GM04504 (cell line): ENCODE results near the gene EVX2.

Experiments
- DNase-seq: peaks from one replicate; pipeline ENCODE4 v3.0.0-alpha.2; 2012; ENCODE audit warnings: low read depth

EVX2 gene

DNA sequence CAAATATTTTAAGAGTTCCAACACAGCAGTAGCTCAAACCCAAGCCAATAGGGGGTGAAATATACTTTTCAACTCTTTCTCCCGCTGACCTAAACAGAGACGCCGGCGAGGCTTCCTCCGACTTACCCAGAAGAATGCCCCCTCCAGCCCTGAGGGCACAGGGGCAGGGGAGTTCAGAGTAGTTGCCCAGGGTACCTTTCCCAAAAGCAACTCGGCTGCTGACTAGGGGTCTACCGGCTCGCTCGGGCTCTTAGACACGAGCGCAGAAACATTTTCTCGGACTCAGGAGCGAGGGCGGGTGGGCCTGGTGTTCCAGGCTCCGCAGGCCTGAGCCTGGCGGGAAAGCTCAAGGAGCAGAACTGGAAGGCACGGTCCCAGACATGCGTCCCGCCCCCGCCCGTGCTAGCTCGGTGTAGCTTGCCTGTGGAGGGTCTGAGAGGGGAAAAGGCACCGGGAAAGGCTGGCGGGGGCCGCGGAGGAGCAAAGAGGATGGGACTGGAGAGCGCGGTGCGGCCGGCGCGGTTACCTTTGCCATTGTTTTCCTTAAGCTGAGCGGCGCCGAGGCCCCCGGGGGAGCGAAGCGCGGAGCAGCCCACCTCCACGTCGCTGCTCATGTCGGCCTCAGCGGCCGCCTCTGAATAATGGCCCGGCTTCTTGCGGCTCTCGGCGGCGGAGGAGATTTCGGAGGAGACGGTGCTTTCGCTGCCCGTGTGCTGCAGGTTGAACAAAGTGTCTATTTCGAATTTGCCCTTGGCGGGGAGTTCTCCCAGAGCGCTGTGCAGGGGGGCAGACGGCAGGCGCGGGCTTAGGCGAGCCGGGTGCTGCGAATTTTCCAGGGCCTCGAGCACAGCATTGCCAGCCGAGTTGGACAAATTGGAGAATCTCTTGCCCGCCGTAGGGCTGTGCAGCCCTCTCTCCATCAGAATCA, 674 bp downstream of the EVX2 start:
- DNase-seq: no peak

GRCh38 chr2:176082525-176082823, 1.3 kb downstream of the EVX2 start:
- no peak for DNase-seq

GRCh38 chr2:176081837-176082524, 1.8 kb downstream of the EVX2 start:
- DNase-seq: no peak

DNA sequence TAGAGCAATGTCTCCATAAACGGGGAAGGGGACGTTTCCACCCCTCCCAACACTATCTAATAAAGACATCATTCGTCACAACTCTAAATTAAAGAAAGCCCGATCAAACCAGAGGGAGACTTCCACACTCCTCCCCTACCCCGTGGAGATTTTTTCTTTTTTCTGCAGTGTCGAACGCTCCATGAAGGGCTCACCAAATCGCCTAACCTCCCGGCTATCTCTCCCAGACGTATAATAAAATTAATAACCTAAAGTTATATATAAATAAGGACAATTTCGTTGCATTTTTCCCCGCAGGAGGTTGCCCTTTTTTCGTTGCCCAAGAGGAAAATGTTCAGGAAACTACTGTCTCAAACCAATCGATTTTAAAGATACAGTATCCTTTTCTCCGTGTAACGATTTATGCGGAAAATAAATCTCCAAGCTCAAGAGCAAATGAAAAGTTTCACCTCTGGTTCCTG, 2.4 kb downstream of the EVX2 start:
- DNase-seq: no peak

- no peak for DNase-seq
Observed at GRCh38 chr2:176080540-176081375, 3.0 kb downstream of the EVX2 start.

DNA sequence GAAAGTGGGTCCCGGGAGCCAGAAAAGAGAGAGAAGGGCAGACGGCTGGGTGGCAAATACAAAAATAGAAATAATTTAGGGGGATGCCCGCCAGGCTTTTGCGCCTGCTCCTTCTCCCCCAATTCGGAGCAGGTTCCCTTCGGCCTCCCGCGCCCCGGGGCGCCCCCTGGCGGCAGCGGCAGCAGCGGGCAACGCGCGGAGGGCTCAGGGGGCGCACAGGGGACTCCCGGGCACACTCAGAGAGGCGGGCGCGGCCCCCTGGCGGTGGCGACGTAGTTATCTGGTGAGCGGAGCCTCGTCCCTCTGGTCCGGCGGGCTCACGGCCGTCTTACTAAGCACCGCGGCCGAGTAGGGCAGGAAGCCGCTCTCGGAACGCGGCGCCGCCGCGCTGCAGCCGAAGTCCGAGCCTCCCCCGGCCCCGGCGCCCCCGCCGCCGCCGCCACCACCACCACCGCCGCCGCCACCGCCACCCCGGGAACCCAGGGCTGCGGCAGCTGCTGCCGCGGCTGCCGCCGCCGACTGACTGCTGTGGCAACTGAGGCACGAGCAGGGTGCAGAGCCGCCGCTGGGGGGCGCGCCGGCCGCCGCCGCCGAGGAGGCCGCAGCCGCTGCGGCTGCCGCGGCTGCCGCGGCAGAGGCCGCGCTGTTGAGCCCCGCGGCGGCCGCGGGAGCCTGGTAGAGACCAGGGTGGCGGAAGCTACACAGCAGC, 3.8 kb downstream of the EVX2 start:
- DNase-seq: no peak

DNA sequence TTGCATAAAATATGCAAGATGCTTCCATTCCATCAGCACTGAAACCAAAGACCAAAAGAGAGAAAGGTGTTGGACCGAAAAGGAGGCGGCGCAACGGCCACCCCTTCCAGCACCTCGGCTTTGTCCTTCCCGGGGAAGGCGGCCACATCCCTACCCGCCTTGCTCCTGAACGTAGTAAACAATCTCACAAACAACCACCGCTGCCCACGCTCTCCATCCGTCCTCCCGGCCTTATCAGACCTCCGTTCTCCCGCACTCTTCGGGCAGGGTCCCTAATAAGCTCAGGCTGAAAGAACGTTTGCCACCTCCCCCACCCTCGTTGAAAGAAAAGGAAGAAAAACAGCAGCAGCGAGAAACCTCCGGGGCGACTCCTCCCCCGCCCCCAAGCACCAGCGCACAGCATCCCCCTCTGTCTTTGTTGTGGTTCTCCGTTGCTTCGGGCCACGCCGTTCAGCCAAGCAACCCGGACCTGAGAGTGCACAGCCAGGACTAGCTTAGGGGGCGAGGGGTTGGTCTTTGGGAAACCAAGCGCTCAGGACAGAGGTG, 4.4 kb downstream of the EVX2 start:
- DNase-seq: no peak

DNA sequence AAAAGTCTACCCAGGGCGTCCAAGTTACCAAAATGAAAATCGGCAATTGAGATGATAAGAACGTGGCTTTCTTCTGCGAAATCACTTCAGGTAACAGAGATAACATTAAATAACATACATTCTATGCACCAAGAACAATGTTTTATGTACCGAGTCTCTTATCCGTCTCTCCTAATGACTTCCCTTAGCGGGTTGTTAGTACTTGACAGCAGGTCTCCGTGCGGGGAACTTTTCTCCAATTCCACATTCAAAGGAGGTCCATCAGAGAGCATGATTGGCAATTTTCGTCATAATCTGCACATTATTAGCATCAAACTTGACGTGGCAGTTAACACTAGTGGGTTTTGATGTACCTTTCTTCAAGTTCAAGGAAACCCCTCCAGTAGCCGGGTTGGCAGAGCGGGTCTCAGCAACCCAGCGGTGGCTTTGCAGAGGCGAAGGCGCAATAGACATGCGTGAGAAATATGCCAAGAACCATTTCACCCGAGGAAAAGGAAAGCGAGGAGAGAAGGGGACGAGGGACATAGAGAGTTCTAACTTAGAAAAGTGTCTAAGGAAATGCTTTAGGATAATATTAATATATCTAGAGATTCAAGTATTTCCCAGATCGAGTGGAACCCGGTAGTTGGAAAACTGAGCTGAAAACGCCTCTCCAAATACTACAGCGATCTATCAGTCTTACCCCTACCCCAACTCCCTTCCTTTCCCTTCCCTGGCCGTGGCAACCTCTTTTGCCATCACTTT, 5.0 kb downstream of the EVX2 start:
- no peak for DNase-seq

DNA sequence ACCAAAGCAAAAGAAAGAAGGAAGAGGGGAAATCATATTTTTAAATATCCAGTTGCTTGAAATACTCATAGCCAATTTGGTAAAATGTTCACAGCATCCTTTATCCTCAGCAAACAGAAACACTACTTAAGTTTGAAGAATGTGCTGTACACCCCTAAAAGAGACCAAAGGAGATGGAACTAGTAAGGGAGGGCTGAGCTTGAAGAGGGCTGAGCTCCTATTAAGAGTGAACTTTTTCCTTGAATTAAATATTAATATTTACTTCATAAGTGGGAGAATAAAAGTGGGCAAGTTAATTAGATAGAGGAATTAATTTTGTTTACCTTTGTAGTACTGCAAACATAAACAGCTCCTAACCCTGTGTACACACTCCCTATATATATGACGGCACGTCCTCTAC, 7.0 kb downstream of the EVX2 start:
- no peak for DNase-seq

GRCh38 chr2:176076063-176076462, 7.7 kb downstream of the EVX2 start:
- DNase-seq: no peak

DNA sequence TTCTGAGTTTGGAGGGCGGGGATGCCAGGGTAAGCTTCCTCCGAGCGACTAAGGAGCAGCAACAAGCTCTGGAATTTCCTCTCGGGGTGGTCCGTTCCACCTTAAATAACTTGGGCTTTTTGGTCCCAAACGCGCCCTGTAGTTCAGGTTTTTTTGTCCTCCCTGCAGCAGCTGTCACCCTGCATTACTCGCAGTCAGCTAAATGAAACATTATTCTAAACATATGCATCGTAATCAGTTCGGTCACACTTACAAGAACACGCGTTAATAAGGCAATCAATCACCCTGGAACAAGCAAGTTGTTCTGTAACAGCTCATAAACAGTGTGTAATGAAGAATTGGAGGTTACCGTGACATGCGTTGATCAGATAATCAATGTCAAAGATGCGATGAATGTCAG, 8.3 kb downstream of the EVX2 start:
- DNase-seq: no peak

DNA sequence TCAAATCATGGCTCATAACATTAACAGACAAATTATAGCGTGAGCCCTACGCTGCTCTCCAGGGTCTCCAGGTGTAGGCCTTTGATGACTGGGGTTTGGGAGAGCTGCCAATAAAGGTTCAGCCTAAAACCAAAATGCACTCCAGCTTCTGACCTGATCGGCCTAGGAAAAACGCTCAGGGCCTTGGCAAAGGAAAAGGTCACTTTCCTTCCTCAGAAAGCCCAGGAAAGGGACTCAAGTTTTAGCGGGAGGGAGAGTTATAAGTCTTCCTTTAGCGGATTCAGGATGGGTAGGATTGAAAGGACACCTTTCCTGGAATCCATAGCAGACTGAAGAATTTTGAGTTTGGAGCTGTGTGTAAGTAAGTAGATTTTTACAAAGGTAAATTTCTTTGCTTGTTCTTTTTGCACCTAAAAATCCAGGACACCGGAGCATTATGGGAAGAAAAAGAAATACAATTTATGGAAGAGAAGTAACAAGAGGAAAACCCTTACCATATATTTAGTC, 8.8 kb downstream of the EVX2 start:
- DNase-seq: no peak

GRCh38 chr2:176072951-176073904, 10.5 kb downstream of the EVX2 start:
- DNase-seq: no peak

DNA sequence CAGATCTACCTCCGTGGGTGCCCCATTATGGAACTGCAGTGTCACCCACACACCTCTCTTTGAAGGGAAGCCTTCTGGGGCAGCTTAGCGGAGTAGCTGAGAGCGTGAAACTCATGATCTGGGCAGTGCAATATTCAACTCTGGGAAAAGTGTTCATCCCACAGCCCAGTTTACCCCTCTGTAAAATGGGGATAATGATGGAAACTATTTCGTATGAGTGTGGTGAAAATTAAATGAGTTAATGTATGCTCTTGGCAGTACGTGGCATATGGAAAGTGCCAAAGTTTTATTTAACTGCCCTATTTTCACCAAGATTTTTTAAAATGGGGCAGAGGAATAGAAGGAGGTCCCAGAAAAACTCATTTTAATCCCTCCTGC, 11.5 kb downstream of the EVX2 start:
- DNase-seq: no peak

DNA sequence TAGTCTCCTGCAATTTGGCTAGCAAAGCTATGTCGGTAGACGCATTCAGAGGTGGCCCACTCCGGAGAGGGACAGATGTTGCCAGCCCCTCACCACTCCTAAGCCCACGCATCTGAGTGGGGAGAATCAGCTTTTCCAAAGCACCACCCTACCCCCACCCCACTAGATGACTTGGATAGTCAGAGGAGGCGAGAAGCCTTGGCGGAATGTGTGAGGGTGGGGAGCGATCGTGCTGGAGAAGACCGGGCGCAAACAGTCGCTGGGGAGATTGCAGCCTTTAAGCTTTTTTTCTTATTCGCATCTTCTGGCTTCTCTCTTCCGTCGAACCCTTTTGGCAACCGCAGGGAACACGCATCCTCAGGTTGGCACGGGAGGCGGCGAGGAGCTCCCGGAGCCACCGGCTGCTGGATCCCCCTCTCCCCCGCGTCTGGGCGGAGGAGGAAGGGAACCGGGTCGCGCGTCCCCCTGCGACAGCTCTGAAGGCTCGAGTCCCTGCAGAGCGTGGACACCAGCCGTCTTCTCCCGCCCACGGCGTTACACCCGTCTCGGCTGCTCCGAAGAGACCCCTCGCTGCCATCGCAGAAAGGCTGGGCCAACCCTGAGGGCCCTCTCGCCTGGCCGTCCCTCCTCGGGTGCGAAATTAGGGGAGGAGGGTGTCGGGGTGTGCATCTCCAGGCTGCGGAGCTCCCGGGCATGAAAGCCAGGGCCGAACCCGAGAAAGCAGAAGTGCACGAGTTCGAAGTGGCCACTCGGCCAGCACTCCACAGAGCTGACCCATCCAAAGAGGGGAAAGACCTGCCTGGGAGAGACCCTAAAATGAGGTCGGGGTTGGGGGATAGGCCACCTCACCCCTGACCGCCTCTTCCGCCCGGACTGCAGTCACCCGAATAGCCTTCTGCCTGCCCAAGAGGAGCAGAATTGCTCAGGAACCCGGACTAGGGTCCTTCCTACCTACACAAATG, 12.2 kb downstream of the EVX2 start:
- DNase-seq: no peak

GRCh38 chr2:176068419-176068832, 15.3 kb downstream of the EVX2 start:
- no peak for DNase-seq

- no peak for DNase-seq
Observed at GRCh38 chr2:176067589-176068418, 16.0 kb downstream of the EVX2 start.
